GM15510 (cell line): Measurements from ENCODE around the gene PALM2AKAP2.

Experiments used
- POLR2A ChIP-seq: IDR thresholded peaks from 3 replicates; pipeline ENCODE4 v1.6.1; 2011; ENCODE audit warnings: borderline replicate concordance; ENCODE audit not compliant: insufficient read length; ENCODE audit errors: extremely low read depth

The PALM2AKAP2 gene

GRCh38 chr9:109779711-109780452, at the start of gene PALM2AKAP2:
PALM2AKAP2 (plus strand) TSS chr9:109780198; CDS start chr9:109780489, 291 bp downstream.
- no peak for TF ChIP-seq POLR2A

DNA sequence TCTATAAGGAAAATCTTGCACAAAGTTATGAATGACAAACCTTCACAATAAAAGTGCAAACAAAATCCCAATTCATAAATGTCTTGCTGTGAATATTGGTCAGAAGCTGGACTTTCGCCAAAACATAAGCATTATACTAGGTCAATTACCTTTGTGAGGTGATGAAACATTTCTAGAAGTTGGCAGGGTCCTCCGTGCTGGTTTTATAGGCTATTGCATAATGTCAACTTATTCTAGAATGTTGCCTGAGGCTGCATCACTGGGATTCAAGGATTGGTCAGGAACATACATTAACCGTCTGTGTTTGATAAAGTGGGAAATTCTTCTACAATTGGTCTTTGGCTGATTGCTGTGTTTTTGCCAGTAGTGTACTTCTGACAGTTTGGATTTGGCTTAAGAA, 49.8 kb upstream of the PALM2AKAP2 start:
- no peak for TF ChIP-seq POLR2A

GRCh38 chr9:109733690-109734089, 46.3 kb upstream of the PALM2AKAP2 start:
- TF ChIP-seq POLR2A = no peak

DNA sequence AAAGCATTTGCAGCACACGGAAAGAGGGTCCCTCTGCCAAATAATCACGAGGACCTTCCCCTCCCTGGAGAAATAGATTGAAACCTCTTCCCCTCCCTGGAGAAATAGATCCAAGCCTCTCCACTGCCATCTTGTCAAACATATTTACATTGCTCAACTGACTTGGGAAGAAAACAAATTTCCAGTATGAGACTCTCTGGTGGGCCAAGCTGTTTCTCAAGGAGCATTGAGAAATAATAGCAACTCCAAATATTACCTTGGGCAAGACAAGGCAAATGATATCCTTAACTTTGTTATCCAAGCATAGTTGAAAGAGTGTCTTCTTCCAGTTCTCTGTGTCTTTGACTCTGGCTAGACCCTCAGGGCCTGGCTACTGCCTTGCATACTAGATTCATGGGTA, 45.2 kb upstream of the PALM2AKAP2 start:
- no peak for TF ChIP-seq POLR2A

DNA sequence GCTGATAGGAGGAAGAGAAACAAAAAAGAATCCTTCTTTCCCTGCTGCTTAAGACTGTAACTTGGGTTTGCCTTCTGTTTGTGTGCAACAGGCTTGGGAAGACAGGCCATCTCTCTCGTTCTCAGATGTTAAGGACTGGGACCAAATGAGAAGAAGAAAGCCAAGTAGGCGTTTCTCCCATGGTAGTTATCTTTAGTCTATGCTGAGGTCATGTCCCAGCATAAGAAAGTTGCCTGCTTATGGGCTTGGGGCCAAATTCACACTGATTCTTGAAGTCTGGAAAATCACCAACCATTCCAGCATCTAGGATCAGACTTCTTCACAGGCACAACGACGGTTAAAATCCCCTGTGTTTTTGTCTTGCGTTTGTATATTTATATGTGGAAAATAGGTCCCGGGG, 44.2 kb upstream of the PALM2AKAP2 start:
- no peak for TF ChIP-seq POLR2A

GRCh38 chr9:109737295-109737694, 42.7 kb upstream of the PALM2AKAP2 start:
- TF ChIP-seq POLR2A = no peak

GRCh38 chr9:109739760-109740159, 40.2 kb upstream of the PALM2AKAP2 start:
- TF ChIP-seq POLR2A = no peak

- TF ChIP-seq POLR2A = no peak
Measured at GRCh38 chr9:109742776-109743348, 37.1 kb upstream of the PALM2AKAP2 start.

GRCh38 chr9:109743696-109744095, 36.3 kb upstream of the PALM2AKAP2 start:
- TF ChIP-seq POLR2A = no peak

- no peak for TF ChIP-seq POLR2A
Measured at GRCh38 chr9:109745335-109746283, 34.4 kb upstream of the PALM2AKAP2 start.

- no peak for TF ChIP-seq POLR2A
Measured at GRCh38 chr9:109751253-109751652, 28.7 kb upstream of the PALM2AKAP2 start.

DNA sequence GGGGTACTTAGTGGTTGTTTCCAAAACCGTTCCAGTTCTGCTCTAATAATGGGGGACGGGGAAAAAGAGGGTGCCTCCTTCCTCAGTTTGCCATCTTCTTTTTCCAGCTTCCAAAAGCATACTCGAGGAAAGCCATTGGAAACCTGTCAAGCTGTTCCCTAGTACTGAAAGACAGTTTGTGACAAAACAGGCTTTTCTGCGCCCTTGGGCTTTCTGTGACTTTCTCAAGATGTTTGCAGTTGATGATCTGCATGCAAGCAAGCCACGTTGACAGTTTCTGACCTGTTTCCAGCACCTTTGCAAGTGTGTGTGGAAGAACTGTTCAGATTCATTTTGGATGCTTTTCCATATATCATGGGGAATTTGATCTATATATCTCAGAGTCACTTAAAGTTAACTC, 26.7 kb upstream of the PALM2AKAP2 start:
- TF ChIP-seq POLR2A = no peak

GRCh38 chr9:109755040-109755439, 25.0 kb upstream of the PALM2AKAP2 start:
- TF ChIP-seq POLR2A = no peak

- no peak for TF ChIP-seq POLR2A
Measured at GRCh38 chr9:109759589-109759988, 20.4 kb upstream of the PALM2AKAP2 start.

GRCh38 chr9:109765278-109765677, 14.7 kb upstream of the PALM2AKAP2 start:
- no peak for TF ChIP-seq POLR2A
